NCI-H1930 (cell line): ENCODE results near the gene RNF169.
"Not testable (repeated sequence)": the region's sequence is repeated elsewhere in the genome, so short reads cannot be mapped to it uniquely, and the experiment has no call there.

Source experiments
- DNase-seq, 2 experiments: peaks; one replicate each; lab custom pipeline; 2025; lab: John Stamatoyannopoulos, UW

The RNF169 gene

DNA sequence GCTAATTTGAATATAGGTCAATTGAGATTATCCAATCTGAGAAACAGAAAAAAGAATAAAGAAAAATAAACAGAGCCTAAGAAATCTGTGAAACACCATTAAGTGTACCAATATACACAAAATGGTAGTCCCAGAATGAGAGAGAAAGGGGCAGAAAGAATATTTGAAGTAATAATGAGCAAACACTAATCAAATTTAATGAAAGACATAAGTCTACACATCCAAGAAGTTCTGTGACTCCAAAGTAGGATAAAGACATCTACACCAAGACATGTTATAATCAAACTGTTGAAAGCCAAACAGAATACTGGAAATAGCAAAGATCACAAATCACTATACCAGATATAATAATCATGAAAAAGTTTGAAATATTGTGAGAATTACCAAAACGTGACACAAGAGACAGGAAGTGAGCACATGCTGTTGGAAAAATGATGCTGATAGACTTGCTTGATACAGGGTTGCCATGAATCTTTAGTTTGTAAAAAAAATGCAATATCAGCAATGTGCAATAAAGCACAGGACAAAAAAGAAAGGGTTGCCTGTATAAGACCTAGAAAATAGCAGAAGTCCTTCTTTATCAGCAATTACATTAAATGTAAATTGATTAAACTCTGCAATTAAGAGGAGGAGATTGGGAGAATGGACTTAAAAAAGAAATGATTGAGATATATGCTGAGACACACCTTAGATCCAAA lies 75.8 kb downstream of the RNF169 start:
- DNase-seq: no peak

DNA sequence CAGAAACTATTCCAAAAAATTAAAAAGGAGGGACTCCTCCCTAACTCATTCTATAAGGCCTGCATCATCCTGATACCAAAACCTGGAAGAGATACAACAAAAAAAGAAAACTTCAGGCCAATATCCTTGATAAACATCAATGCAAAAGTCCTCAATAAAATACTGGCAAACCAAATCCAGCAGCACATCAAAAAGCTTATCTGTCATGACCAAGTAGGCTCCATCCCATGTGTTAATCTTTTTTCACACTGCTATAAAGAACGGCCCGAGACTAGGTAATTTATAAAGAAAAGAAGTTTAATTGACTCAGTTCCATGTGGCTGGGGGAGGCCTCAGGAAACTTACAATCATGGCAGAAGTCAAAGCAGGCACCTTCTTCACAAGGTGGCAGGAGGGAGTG lies 76.9 kb downstream of the RNF169 start:
- DNase-seq: not testable (repeated sequence)

GRCh38 chr11:74826901-74827300 lies 78.3 kb downstream of the RNF169 start:
- no peak for DNase-seq

- no peak for DNase-seq
Measured at GRCh38 chr11:74837191-74837590, 88.5 kb downstream of the RNF169 start.

GRCh38 chr11:74838188-74838587 lies 89.5 kb downstream of the RNF169 start:
- no peak for DNase-seq

GRCh38 chr11:74839446-74839845 lies 90.8 kb downstream of the RNF169 start:
- no peak for DNase-seq

GRCh38 chr11:74839971-74840370 lies 91.3 kb downstream of the RNF169 start:
- DNase-seq: no peak

GRCh38 chr11:74840486-74840885 lies 91.8 kb downstream of the RNF169 start:
- DNase-seq: no peak

DNA sequence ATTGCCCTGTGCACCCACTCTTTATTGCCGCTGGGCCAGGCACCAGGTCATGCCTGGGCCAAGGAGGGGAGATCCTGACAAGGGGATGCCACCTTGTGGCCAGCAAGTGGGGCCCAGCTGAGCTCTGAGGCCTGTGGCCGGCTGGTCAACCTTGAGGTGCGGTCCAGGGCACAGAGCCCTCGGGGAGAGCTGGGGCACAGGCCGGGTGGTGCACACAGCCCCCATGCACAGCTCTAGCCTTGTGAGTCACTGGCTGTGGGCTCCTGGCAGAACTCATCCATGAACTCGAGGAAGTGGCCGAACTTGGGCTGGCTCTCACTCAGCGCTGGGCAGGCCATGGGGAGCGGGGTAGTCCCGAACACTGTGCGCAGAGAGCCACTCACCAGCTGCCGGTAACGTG lies 94.3 kb downstream of the RNF169 start:
- no peak for DNase-seq

- DNase-seq: no peak
Measured at GRCh38 chr11:74844072-74844471, 95.4 kb downstream of the RNF169 start.

GRCh38 chr11:74844865-74845264 lies 96.2 kb downstream of the RNF169 start:
- no peak for DNase-seq

DNA sequence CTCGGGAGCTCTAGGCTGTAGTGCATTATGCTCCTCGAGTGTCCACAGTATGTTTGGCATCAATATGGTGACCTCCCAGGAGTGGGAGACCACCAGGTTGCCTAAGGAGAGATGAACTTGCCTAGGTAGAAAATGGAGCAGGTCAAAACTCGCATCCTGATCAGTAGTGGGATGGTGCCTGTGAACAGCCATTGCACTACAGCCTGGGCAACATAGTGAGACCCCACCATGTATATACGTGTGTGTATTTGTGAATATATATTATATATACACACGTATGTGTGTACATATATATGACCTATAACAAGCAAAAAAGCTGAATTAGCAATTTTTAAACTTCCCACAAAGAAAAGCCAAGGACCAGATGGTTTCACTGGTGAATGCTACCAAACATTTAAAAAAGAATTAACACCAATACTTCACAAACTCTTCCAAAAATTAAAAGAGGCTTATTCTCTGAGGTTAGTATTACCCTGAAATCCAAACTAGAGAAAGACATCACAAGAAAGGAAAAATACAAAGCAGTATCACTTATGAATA lies 97.4 kb downstream of the RNF169 start:
- DNase-seq: no peak

GRCh38 chr11:74846770-74847169 lies 98.1 kb downstream of the RNF169 start:
- no peak for DNase-seq

DNA sequence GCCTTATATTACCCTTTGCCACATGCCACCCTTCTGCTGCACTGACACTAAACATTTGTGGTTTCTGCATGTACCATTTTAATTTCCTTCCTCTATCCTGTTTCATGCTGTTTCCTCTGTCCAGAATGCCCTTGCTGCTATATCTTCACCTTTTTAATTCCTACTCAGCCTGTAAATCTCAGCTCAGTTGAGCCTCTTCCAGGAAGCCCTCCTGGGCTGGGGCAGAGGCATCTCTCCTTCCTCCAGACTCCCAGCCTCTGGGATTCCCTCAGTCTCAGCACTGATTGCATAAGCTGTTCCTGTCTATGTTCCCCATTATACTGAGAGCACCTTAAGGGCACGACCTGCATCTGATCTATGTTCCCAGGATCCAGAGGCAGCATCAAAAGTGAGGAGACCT lies 98.7 kb downstream of the RNF169 start:
- no peak for DNase-seq

- DNase-seq: no peak
Measured at GRCh38 chr11:74847895-74848294, 99.2 kb downstream of the RNF169 start.

DNA sequence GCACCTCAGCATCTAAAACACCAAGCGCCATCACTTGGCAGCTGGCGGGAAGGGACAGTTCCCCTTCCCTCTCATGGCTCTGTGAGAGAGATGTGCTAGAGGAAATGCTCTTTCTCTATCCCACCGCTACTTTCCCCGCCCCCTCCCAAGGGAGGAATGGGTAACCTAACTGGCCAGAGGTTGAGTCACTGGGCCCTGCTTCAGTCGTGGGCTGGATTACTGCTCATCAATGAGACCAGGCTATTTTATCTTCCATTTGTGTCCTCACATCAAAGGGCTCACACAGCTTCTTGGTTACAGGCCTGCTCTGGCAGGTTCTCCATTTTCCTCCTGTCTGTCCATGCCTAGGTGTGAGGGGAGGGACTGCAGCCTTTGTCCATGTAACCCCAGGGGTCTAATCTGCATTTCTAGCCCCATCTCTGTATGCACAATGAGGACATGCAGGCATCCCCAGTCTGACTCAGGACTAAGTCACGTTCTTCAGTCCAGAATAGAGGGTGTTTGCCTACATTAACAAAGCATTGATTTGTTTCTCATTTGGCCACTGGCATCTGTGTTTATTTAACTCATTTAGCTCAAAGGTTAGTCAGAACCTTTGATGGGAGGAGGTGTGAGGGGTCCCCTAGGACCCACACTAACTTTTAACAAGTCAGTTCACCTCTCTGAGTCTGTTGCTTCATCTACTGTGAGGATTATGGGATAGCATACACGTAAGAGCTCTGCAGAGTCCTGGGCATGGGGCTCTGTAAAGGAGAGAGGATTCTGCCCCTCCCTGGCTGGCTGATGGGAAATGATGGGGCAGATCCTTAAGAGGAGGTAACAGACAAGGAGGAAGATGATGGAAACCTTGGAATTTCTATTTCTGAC lies 101.1 kb downstream of the RNF169 start:
- DNase-seq: no peak

DNA sequence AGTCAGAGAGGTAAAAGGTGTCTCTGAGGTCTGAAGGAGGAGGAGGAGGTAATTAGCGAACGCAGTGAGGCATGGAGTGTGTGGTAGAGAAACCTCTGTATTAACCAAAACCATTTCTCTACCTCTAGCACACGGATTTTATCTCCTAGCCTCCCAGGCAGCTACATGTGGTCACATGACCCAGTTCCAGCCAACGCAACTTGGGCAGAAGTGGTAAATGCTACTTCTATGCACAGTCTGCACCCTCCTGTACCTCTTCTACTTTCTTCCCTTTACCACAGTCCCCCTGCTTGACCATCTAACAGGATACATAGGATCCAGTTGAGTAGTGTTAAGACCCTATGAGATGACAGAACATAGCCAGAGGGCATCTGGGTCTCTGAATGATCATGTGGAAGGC lies 104.6 kb downstream of the RNF169 start:
- DNase-seq: no peak

- no peak for DNase-seq
Measured at GRCh38 chr11:74860743-74861142, 112.1 kb downstream of the RNF169 start.

- no peak for DNase-seq
Measured at GRCh38 chr11:74863410-74863809, 114.8 kb downstream of the RNF169 start.

- no peak for DNase-seq
Measured at GRCh38 chr11:74866557-74866956, 117.9 kb downstream of the RNF169 start.

DNA sequence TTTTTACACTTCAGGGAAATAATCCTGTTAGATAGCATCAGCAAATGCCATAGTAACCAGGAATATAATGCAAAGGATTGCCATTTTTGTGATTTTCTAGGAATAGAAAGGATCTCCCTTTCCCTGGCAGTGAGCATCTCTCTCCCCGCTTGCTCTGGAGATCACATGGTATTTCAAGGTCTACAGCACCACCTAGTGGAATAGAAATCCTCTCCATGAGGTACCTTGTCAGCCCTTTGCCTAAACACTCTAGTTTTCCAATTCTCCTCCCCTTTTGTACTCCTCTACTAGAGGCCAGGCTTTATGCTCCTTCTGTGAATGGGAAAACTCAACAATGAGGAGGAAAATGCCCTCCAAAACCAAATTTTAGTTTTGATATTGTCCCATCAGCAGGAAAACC lies 121.8 kb downstream of the RNF169 start:
- no peak for DNase-seq

DNA sequence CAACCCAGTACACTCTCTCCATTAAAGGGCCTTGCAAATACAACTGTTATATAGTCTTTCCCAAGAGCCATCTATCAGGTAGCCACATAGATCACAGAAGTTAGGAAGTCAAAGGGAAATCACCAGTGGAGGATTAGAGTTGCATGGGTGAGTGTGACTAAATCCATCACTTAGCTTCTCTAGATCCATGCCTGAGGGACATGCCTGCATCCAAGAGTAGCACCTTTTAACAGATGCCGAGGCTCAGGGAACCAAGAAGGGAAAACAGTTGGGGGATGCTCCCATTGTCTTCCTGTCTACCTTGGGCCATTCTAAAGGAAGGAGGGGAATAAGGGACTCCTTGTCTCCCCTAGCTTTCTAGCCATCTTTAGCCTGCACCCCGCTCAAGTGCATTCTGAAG lies 122.4 kb downstream of the RNF169 start:
- DNase-seq: no peak

DNA sequence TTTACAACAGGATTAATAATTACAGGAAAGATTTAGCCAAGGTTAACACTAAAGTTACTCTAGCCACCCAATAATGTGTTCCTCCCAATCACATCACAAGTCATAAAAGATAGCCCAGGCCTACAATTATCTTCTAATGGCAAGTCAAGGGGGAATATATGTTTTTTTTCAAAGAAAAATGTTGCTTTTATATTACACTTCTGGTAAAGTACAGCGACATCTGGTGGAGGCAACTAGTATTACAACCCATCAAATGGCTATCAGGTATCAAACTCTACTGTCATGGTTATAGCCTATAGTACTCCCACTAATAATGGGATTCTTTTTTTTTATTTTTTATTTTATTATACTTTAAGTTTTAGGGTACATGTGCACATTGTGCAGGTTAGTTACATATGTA lies 128.5 kb downstream of the RNF169 start:
- DNase-seq: no peak
